Memory B cell (primary cell): ENCODE measurements around the gene CHGA.
A peak's percentile ranks its signal among the peaks of the same experiment; 100 is the strongest.

ENCODE experiments used
- ATAC-seq: fragments of 150-1000 bp; cut with Tn5 transposase; 2 replicates; pipeline ENCODE4 v1.10.0; 2021; ENCODE audit warnings: low read depth, mild to moderate bottlenecking, moderate library complexity
- DNase-seq, 2 donors: peaks; one replicate each; pipeline ENCODE4 v3.0.0; 2022; ENCODE audit warnings: low spot score in 2 of 2
- H3K27ac Mint-ChIP-seq: one replicate; pipeline ENCODE4 v1.8.0; 2022; ENCODE audit warnings: mild to moderate bottlenecking, moderate library complexity, mixed read lengths
- H3K27me3 Mint-ChIP-seq: one replicate; pipeline ENCODE4 v1.8.0; 2022; ENCODE audit warnings: mixed read lengths
- H3K36me3 Mint-ChIP-seq: one replicate; pipeline ENCODE4 v1.8.0; 2022; ENCODE audit warnings: mild to moderate bottlenecking, mixed read lengths
- H3K4me1 Mint-ChIP-seq: one replicate; pipeline ENCODE4 v1.8.0; 2022; ENCODE audit warnings: mixed read lengths
- H3K4me3 Mint-ChIP-seq: one replicate; pipeline ENCODE4 v1.8.0; 2022; ENCODE audit warnings: mild to moderate bottlenecking, moderate library complexity, mixed read lengths
- H3K9me3 Mint-ChIP-seq: one replicate; pipeline ENCODE4 v1.8.0; 2022; ENCODE audit warnings: mixed read lengths

CHGA gene

GRCh38 chr14:92962031-92962830, 39.3 kb downstream of the CHGA start:
- Mint-ChIP-seq H3K36me3 (peaks cover 11% of the 10 kb centered on the region), H3K27ac (no peak overlapping the region), H3K27me3 (no peaks in the 10 kb centered on the region), H3K4me1 (peaks cover 2% of the 10 kb centered on the region), H3K9me3 (no peaks in the 10 kb centered on the region), H3K4me3 (no peak overlapping the region)
- ATAC-seq (no peak), DNase-seq (no peak)

- Mint-ChIP-seq H3K4me3 (no peak overlapping the region), H3K27ac (no peak overlapping the region), H3K36me3 (peaks cover 16% of the 10 kb centered on the region), H3K27me3 (no peaks in the 10 kb centered on the region), H3K4me1 (peaks cover 7% of the 10 kb centered on the region), H3K9me3 (peaks cover 1% of the 10 kb centered on the region)
- DNase-seq (no peak), ATAC-seq (no peak)
Observed at GRCh38 chr14:92962831-92963095, 39.8 kb downstream of the CHGA start.

- ATAC-seq (no peak), DNase-seq (no peak)
- Mint-ChIP-seq H3K27me3 (no peaks in the 10 kb centered on the region), H3K9me3 (peaks cover 1% of the 10 kb centered on the region), H3K36me3 (peaks cover 10% of the 10 kb centered on the region), H3K27ac (no peak overlapping the region), H3K4me3 (no peak overlapping the region), H3K4me1 (peaks cover 8% of the 10 kb centered on the region)
Observed at GRCh38 chr14:92963301-92964123, 40.6 kb downstream of the CHGA start.

GRCh38 chr14:92964124-92965109, 41.5 kb downstream of the CHGA start:
- no peak for ATAC-seq
- H3K4me3 Mint-ChIP-seq: no peak overlapping the region
- H3K4me1 Mint-ChIP-seq: peaks cover 8% of the 10 kb centered on the region
- peaks cover 1% of the 10 kb centered on the region for H3K9me3 Mint-ChIP-seq
- no peaks in the 10 kb centered on the region for H3K27me3 Mint-ChIP-seq
- H3K27ac Mint-ChIP-seq: peak overlapping the region; percentile 0
- DNase-seq: no peak
- peaks cover 13% of the 10 kb centered on the region for H3K36me3 Mint-ChIP-seq

- Mint-ChIP-seq H3K9me3 (peaks cover 1% of the 10 kb centered on the region), H3K4me1 (peaks cover 8% of the 10 kb centered on the region), H3K36me3 (peaks cover 13% of the 10 kb centered on the region), H3K27ac (peak overlapping the region; percentile 0), H3K4me3 (no peak overlapping the region), H3K27me3 (no peaks in the 10 kb centered on the region)
- DNase-seq (no peak), ATAC-seq (no peak)
Observed at GRCh38 chr14:92965281-92965680, 42.3 kb downstream of the CHGA start.

- H3K27me3 Mint-ChIP-seq: no peaks in the 10 kb centered on the region
- H3K4me3 Mint-ChIP-seq: no peak overlapping the region
- H3K9me3 Mint-ChIP-seq: peaks cover 1% of the 10 kb centered on the region
- DNase-seq (no peak), ATAC-seq (no peak)
- peaks cover 12% of the 10 kb centered on the region for H3K4me1 Mint-ChIP-seq
- peaks cover 15% of the 10 kb centered on the region for H3K36me3 Mint-ChIP-seq
- H3K27ac Mint-ChIP-seq: no peak overlapping the region
Observed at GRCh38 chr14:92967346-92967926, 44.5 kb downstream of the CHGA start.

GRCh38 chr14:92968291-92969020, 45.5 kb downstream of the CHGA start:
- H3K4me3 Mint-ChIP-seq: no peak overlapping the region
- peaks cover 16% of the 10 kb centered on the region for H3K36me3 Mint-ChIP-seq
- DNase-seq (no peak), ATAC-seq (no peak)
- peaks cover 12% of the 10 kb centered on the region for H3K4me1 Mint-ChIP-seq
- no peaks in the 10 kb centered on the region for H3K27me3 Mint-ChIP-seq
- no peak overlapping the region for H3K27ac Mint-ChIP-seq
- peaks cover 1% of the 10 kb centered on the region for H3K9me3 Mint-ChIP-seq

- Mint-ChIP-seq H3K4me3 (no peak overlapping the region), H3K27me3 (no peaks in the 10 kb centered on the region), H3K27ac (no peak overlapping the region), H3K9me3 (peaks cover 1% of the 10 kb centered on the region), H3K36me3 (peaks cover 16% of the 10 kb centered on the region), H3K4me1 (peaks cover 12% of the 10 kb centered on the region)
- DNase-seq: no peak
- no peak for ATAC-seq
Observed at GRCh38 chr14:92969430-92969829, 46.5 kb downstream of the CHGA start.

- Mint-ChIP-seq H3K4me1 (peaks cover 12% of the 10 kb centered on the region), H3K36me3 (peaks cover 16% of the 10 kb centered on the region), H3K27ac (no peak overlapping the region), H3K9me3 (peaks cover 1% of the 10 kb centered on the region), H3K27me3 (no peaks in the 10 kb centered on the region), H3K4me3 (no peak overlapping the region)
- ATAC-seq: no peak
- DNase-seq: no peak
Observed at GRCh38 chr14:92969871-92970270, 46.9 kb downstream of the CHGA start.

GRCh38 chr14:92970271-92970670, 47.3 kb downstream of the CHGA start:
- H3K27me3 Mint-ChIP-seq: no peaks in the 10 kb centered on the region
- DNase-seq (no peak), ATAC-seq (no peak)
- no peak overlapping the region for H3K4me3 Mint-ChIP-seq
- H3K36me3 Mint-ChIP-seq: peaks cover 16% of the 10 kb centered on the region
- peaks cover 12% of the 10 kb centered on the region for H3K4me1 Mint-ChIP-seq
- no peak overlapping the region for H3K27ac Mint-ChIP-seq
- peaks cover 1% of the 10 kb centered on the region for H3K9me3 Mint-ChIP-seq

GRCh38 chr14:92971601-92972180, 48.7 kb downstream of the CHGA start:
- H3K27me3 Mint-ChIP-seq: no peaks in the 10 kb centered on the region
- H3K36me3 Mint-ChIP-seq: peaks cover 25% of the 10 kb centered on the region
- no peak for DNase-seq
- no peak overlapping the region for H3K27ac Mint-ChIP-seq
- peaks cover 12% of the 10 kb centered on the region for H3K4me1 Mint-ChIP-seq
- peaks cover 5% of the 10 kb centered on the region for H3K9me3 Mint-ChIP-seq
- no peak overlapping the region for H3K4me3 Mint-ChIP-seq
- ATAC-seq: no peak

- Mint-ChIP-seq H3K4me1 (peaks cover 5% of the 10 kb centered on the region), H3K36me3 (peaks cover 34% of the 10 kb centered on the region)
- no peak for ATAC-seq
Observed at GRCh38 chr14:92973261-92973797, 50.4 kb downstream of the CHGA start.

More at GRCh38 chr14:92973261-92973797, 50.4 kb downstream of the CHGA start:
- peaks cover 13% of the 10 kb centered on the region for H3K9me3 Mint-ChIP-seq
- no peaks in the 10 kb centered on the region for H3K27me3 Mint-ChIP-seq
- no peak overlapping the region for H3K4me3 Mint-ChIP-seq
- H3K27ac Mint-ChIP-seq: no peak overlapping the region
- DNase-seq: peak in 1 of 2 donors; percentile 33
